Sigmoid colon (tissue), 3 donors: ENCODE measurements around the gene CFAP45.

Source experiments
- CTCF ChIP-seq, 4 experiments: fragments of 450-650 bp in 3 of 4; fragments of 200-600 bp in 1 of 4; IDR thresholded peaks; one replicate each; pipeline ENCODE4 v1.5.1; 2016 to 2019; ENCODE audit warnings: antibody characterized with exemption in 4 of 4, mild to moderate bottlenecking in 3 of 4, moderate library complexity in 2 of 4
- POLR2A ChIP-seq, 2 donors: fragments of 450-650 bp; IDR thresholded peaks; one replicate each; pipeline ENCODE4 v1.6.1; 2016; ENCODE audit warnings: antibody characterized with exemption in 2 of 2, mild to moderate bottlenecking in 2 of 2, moderate library complexity in 2 of 2

GRCh38 chr1:159939678-159940002, 39.7 kb upstream of the CFAP45 start:
- TF ChIP-seq POLR2A (IDR thresholded peaks at IDR 0.05) (no peak), CTCF (IDR thresholded peaks at IDR 0.05) (no peak)
